Stimulated activated memory B cell treated with anti-CD40 and anti-IgM and Interleukin-4, amounts not matched to agents 10 μg/mL and 1 μg/mL and 100 μg/mL, for 72 hours (primary cell): Measurements from ENCODE around the gene ENPP5.
"Not testable (repeated sequence)": the region's sequence is repeated elsewhere in the genome, so short reads cannot be mapped to it uniquely, and the experiment has no call there.

Source experiments
- ATAC-seq: fragments of 150-1000 bp; cut with Tn5 transposase; 2 replicates; pipeline ENCODE4 v1.10.0; 2021
- H3K27ac Mint-ChIP-seq: one replicate; pipeline ENCODE4 v1.8.0; 2022; ENCODE audit warnings: mild to moderate bottlenecking, mixed read lengths
- H3K27me3 Mint-ChIP-seq: one replicate; pipeline ENCODE4 v1.8.0; 2022; ENCODE audit warnings: mixed read lengths
- H3K36me3 Mint-ChIP-seq: one replicate; pipeline ENCODE4 v1.8.0; 2022; ENCODE audit warnings: mixed read lengths
- H3K4me1 Mint-ChIP-seq: one replicate; pipeline ENCODE4 v1.8.0; 2022; ENCODE audit warnings: mixed read lengths
- H3K4me3 Mint-ChIP-seq: one replicate; pipeline ENCODE4 v1.8.0; 2022; ENCODE audit warnings: mild to moderate bottlenecking, moderate library complexity, mixed read lengths
- H3K9me3 Mint-ChIP-seq: one replicate; pipeline ENCODE4 v1.8.0; 2022; ENCODE audit warnings: mixed read lengths

Gene ENPP5

DNA sequence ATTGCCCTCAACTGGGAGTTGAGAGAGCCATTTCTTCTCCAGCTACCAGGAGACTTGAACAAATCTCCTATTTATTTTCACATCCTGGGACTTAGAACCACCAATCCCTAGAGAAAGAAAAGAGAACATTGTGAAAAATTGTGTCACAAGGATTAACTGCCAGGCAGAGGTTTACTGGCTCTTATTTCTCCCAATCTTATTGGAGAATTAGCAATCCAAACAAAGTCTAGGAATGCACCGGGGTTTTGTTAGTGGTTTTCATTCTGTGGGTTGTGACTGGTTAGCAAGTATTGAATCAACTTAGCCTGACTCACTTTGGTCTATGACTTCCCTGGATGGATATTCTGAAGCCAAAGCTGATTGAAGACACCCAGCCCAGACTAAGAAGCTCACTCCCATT lies 21.2 kb upstream of the ENPP5 start:
- Mint-ChIP-seq H3K4me1 (no peaks in the 10 kb centered on the region), H3K9me3 (no peaks in the 10 kb centered on the region), H3K36me3 (no peaks in the 10 kb centered on the region), H3K27me3 (peaks cover 8% of the 10 kb centered on the region), H3K27ac (no peak overlapping the region), H3K4me3 (no peak overlapping the region)
- no peak for ATAC-seq

DNA sequence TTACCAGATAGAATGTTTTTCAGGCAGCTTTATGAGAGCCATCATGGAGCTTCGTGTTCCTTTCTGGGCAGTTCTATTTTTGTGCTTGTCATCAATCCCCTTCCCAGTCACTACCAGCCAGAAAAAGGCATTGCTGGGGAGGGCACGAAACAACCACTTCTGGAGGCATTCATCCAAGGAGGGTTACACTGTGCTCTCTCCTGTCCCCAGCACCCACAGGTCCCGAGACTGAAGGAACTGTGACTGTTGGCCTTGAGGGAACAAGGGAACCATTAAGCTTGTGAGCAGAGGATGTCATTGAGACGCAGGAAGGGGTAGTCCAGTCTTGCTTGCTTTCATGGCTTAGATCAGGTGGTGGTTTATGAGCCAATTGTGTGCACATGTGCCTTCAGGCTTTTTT lies 20.1 kb upstream of the ENPP5 start:
- Mint-ChIP-seq H3K4me3 (no peak overlapping the region), H3K27ac (no peak overlapping the region), H3K27me3 (peaks cover 10% of the 10 kb centered on the region), H3K9me3 (no peaks in the 10 kb centered on the region), H3K36me3 (no peaks in the 10 kb centered on the region), H3K4me1 (no peaks in the 10 kb centered on the region)
- no peak for ATAC-seq

- ATAC-seq: no peak
- Mint-ChIP-seq H3K27me3 (peaks cover 13% of the 10 kb centered on the region), H3K36me3 (no peaks in the 10 kb centered on the region), H3K27ac (no peak overlapping the region), H3K9me3 (no peaks in the 10 kb centered on the region), H3K4me1 (no peaks in the 10 kb centered on the region), H3K4me3 (no peak overlapping the region)
These were observed 18.9 kb upstream of the ENPP5 start for GRCh38 chr6:46189726-46190125.

GRCh38 chr6:46186583-46186982 lies 15.8 kb upstream of the ENPP5 start:
- Mint-ChIP-seq H3K36me3 (no peaks in the 10 kb centered on the region), H3K27me3 (peaks cover 27% of the 10 kb centered on the region), H3K27ac (no peak overlapping the region), H3K4me3 (no peak overlapping the region), H3K4me1 (no peaks in the 10 kb centered on the region), H3K9me3 (peaks cover 3% of the 10 kb centered on the region)
- ATAC-seq: no peak

DNA sequence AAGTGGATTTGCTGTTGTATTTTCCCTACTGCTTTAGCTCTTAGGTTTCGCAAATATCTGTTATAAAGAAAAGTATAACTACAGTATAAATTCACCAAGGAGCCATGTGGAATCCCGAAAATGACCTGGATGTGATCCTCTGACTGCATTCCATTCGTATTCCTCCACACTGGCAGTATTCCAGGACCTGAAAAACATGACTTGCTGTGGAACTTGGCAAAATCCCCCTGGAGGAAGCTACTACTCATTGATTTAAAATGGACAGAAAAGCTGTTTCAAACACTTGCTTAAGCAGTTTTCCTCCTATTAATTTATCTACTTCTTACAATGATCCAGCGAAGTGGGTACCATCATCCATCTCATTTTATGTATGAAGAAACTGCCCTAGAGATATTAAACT lies 13.3 kb upstream of the ENPP5 start:
- H3K36me3 Mint-ChIP-seq: no peaks in the 10 kb centered on the region
- ATAC-seq: no peak
- H3K27me3 Mint-ChIP-seq: peaks cover 27% of the 10 kb centered on the region
- no peaks in the 10 kb centered on the region for H3K4me1 Mint-ChIP-seq
- H3K27ac Mint-ChIP-seq: no peak overlapping the region
- H3K9me3 Mint-ChIP-seq: peaks cover 3% of the 10 kb centered on the region
- no peak overlapping the region for H3K4me3 Mint-ChIP-seq

GRCh38 chr6:46175976-46176375 lies 5.2 kb upstream of the ENPP5 start:
- ATAC-seq: peak; percentile 22
- no peaks in the 10 kb centered on the region for H3K27me3 Mint-ChIP-seq
- H3K4me3 Mint-ChIP-seq: no peak overlapping the region
- no peak overlapping the region for H3K27ac Mint-ChIP-seq
- no peaks in the 10 kb centered on the region for H3K36me3 Mint-ChIP-seq
- no peaks in the 10 kb centered on the region for H3K9me3 Mint-ChIP-seq
- H3K4me1 Mint-ChIP-seq: peaks cover 5% of the 10 kb centered on the region

GRCh38 chr6:46175446-46175845 lies 4.7 kb upstream of the ENPP5 start:
- Mint-ChIP-seq H3K9me3 (no peaks in the 10 kb centered on the region), H3K36me3 (no peaks in the 10 kb centered on the region), H3K4me1 (peaks cover 8% of the 10 kb centered on the region), H3K4me3 (no peak overlapping the region), H3K27me3 (peaks cover 3% of the 10 kb centered on the region), H3K27ac (no peak overlapping the region)
- ATAC-seq: peak; percentile 32

DNA sequence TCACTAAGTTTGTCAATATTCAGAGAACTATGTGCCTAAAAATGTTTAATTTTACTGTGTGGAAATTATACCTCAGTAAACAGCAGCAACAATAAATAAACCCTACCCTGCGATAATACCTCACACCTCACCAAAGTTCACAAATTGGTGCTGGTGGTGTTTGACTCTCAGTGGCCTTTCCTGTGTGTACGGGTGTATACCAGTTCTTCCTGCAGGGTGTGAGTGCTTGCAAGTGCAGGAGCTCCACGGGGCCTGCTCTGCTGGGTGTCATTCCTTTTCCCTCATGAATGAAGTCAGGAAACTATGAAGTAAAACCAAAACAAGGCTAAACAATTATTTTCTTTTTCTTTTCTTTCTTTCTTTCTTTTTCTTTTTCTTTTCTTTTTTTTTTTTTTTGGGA lies 4.1 kb upstream of the ENPP5 start:
- H3K4me3 Mint-ChIP-seq: no peak overlapping the region
- H3K27ac Mint-ChIP-seq: no peak overlapping the region
- no peaks in the 10 kb centered on the region for H3K9me3 Mint-ChIP-seq
- peaks cover 13% of the 10 kb centered on the region for H3K4me1 Mint-ChIP-seq
- no peaks in the 10 kb centered on the region for H3K36me3 Mint-ChIP-seq
- H3K27me3 Mint-ChIP-seq: peaks cover 8% of the 10 kb centered on the region
- ATAC-seq: no peak

DNA sequence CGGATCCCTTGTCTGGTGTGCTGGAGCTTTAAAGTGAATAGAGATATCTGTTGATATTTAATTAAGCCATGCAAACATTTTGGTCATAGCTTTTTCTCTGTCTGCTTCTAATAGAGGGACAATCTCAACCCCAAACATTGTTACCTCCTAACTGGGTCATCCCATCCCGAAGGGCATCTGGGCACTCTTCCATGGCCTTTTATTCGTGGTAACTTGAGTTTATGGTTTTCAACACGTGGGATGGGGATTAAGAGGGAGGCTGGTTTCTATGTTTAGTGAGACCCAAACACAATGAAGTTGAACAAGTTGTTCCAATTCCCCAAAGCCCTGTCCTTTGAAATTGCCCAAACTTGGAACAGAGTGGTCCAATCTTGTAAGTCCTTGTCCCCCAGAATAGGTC lies 1.4 kb upstream of the ENPP5 start:
- Mint-ChIP-seq H3K27ac (no peak overlapping the region), H3K4me3 (no peak overlapping the region), H3K36me3 (no peaks in the 10 kb centered on the region), H3K9me3 (no peaks in the 10 kb centered on the region), H3K27me3 (peaks cover 14% of the 10 kb centered on the region), H3K4me1 (peaks cover 15% of the 10 kb centered on the region)
- no peak for ATAC-seq

DNA sequence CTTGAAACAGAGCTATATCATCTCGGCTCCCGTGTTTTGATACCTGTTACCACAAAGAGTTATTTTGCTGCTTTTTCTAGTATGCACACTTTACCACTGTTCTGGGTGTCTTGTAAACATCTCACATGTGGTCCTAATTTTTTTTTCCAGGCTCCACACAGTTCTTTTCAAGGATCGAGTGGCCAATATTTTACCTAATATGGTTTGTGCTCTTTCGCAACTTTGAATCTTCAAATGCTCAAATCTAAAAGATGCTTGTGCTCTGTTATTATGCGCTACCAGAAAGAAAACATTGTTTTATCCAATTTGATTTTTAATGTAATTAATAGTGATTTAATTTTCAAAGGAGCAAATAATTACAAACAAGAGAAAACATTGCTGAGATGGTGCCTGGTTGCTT lies 10.7 kb downstream of the ENPP5 start:
- Mint-ChIP-seq H3K36me3 (no peaks in the 10 kb centered on the region), H3K27me3 (no peaks in the 10 kb centered on the region), H3K4me1 (no peaks in the 10 kb centered on the region), H3K27ac (no peak overlapping the region), H3K9me3 (no peaks in the 10 kb centered on the region), H3K4me3 (no peak overlapping the region)
- ATAC-seq: no peak

GRCh38 chr6:46159229-46159628 lies 11.6 kb downstream of the ENPP5 start:
- Mint-ChIP-seq H3K9me3 (no peaks in the 10 kb centered on the region), H3K27me3 (no peaks in the 10 kb centered on the region), H3K36me3 (no peaks in the 10 kb centered on the region), H3K4me1 (no peaks in the 10 kb centered on the region), H3K4me3 (no peak overlapping the region), H3K27ac (no peak overlapping the region)
- ATAC-seq: no peak

- Mint-ChIP-seq H3K4me1 (no peaks in the 10 kb centered on the region), H3K27ac (no peak overlapping the region), H3K4me3 (no peak overlapping the region), H3K36me3 (no peaks in the 10 kb centered on the region), H3K9me3 (no peaks in the 10 kb centered on the region), H3K27me3 (no peaks in the 10 kb centered on the region)
- no peak for ATAC-seq
These were observed 14.1 kb downstream of the ENPP5 start for GRCh38 chr6:46156701-46157100.

DNA sequence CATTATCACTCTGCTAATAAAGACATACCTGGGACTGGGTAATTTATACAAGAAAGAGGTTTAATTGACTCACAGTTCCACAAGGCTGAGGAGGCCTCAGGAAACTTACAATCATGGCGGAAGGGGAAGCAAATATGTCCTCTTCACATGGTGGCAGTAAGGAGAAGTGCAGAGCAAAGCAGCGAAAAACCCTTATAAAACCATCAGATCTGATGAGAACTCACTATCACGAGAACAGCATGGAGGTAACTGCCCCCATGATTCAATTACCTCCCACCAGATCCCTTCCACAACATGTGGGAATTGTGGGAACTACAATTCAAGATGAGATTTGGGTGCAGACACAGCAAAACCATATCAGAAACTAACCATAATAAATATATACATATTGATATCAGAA lies 21.7 kb downstream of the ENPP5 start:
- not testable (repeated sequence) for H3K4me3 Mint-ChIP-seq, H3K27ac Mint-ChIP-seq, H3K9me3 Mint-ChIP-seq, H3K36me3 Mint-ChIP-seq, ATAC-seq, H3K4me1 Mint-ChIP-seq, H3K27me3 Mint-ChIP-seq

- no peak for ATAC-seq
- no peaks in the 10 kb centered on the region for H3K27me3 Mint-ChIP-seq
- peaks cover 16% of the 10 kb centered on the region for H3K36me3 Mint-ChIP-seq
- H3K4me1 Mint-ChIP-seq: peaks cover 6% of the 10 kb centered on the region
- no peak overlapping the region for H3K4me3 Mint-ChIP-seq
- no peak overlapping the region for H3K27ac Mint-ChIP-seq
- H3K9me3 Mint-ChIP-seq: no peaks in the 10 kb centered on the region
These were observed 26.5 kb downstream of the ENPP5 start for GRCh38 chr6:46144270-46144669.

DNA sequence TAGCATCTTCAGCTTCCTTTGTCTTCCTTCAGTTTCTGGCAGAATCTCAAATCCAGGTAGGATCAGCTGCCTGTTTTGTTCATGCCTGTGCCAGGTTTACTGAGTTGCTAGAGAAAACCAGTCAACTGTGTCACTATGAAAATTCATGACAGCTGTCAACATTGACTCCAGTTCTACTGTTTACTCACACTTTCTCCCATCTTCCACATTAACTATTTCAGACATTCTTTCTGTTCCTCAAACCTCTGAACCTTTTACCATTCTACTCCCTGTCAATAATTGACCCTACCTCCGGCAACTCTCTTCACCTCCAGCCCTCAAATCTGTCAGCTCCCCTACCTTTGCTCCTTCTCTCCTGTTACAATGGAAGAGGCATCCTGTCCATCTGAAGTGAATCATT lies 32.5 kb downstream of the ENPP5 start:
- Mint-ChIP-seq H3K4me3 (no peak overlapping the region), H3K9me3 (no peaks in the 10 kb centered on the region), H3K36me3 (peaks cover 13% of the 10 kb centered on the region), H3K27ac (peak overlapping the region; percentile 0), H3K27me3 (no peaks in the 10 kb centered on the region), H3K4me1 (peaks cover 50% of the 10 kb centered on the region)
- ATAC-seq: no peak

GRCh38 chr6:46137387-46137786 lies 33.4 kb downstream of the ENPP5 start:
- Mint-ChIP-seq H3K4me3 (no peak overlapping the region), H3K27ac (peak overlapping the region; percentile 0), H3K4me1 (peaks cover 58% of the 10 kb centered on the region), H3K27me3 (no peaks in the 10 kb centered on the region), H3K36me3 (peaks cover 6% of the 10 kb centered on the region), H3K9me3 (no peaks in the 10 kb centered on the region)
- peak; percentile 41 for ATAC-seq

GRCh38 chr6:46136831-46137230 lies 33.9 kb downstream of the ENPP5 start:
- no peaks in the 10 kb centered on the region for H3K9me3 Mint-ChIP-seq
- H3K4me3 Mint-ChIP-seq: no peak overlapping the region
- ATAC-seq: no peak
- peaks cover 6% of the 10 kb centered on the region for H3K36me3 Mint-ChIP-seq
- H3K27me3 Mint-ChIP-seq: no peaks in the 10 kb centered on the region
- H3K4me1 Mint-ChIP-seq: peaks cover 60% of the 10 kb centered on the region
- peak overlapping the region; percentile 0 for H3K27ac Mint-ChIP-seq
